ENCODE results near the gene ITGAE.

- TF ChIP-seq, protein P1, sequence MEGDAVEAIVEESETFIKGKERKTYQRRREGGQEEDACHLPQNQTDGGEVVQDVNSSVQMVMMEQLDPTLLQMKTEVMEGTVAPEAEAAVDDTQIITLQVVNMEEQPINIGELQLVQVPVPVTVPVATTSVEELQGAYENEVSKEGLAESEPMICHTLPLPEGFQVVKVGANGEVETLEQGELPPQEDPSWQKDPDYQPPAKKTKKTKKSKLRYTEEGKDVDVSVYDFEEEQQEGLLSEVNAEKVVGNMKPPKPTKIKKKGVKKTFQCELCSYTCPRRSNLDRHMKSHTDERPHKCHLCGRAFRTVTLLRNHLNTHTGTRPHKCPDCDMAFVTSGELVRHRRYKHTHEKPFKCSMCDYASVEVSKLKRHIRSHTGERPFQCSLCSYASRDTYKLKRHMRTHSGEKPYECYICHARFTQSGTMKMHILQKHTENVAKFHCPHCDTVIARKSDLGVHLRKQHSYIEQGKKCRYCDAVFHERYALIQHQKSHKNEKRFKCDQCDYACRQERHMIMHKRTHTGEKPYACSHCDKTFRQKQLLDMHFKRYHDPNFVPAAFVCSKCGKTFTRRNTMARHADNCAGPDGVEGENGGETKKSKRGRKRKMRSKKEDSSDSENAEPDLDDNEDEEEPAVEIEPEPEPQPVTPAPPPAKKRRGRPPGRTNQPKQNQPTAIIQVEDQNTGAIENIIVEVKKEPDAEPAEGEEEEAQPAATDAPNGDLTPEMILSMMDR (IDR thresholded peaks at IDR 0.05) = no peak
- TF ChIP-seq EP300 (IDR thresholded peaks at IDR 0.05) (no peak), BHLHE40 (IDR thresholded peaks at IDR 0.05; ENCODE audit: low read depth, low read length) (no peak), RNF2 (IDR thresholded peaks at IDR 0.05; ENCODE audit: borderline replicate concordance, low read depth) (no peak), KDM5A (IDR thresholded peaks at IDR 0.05) (no peak), POLR2A (IDR thresholded peaks at IDR 0.05; ENCODE audit: low read length) (no peak), MAX (IDR thresholded peaks at IDR 0.05) (no peak), ESRRA (IDR thresholded peaks at IDR 0.05; ENCODE audit: borderline replicate concordance, low read length) (no peak), NPAS2 (CRISPR knock-in tag; IDR thresholded peaks at IDR 0.05; ENCODE audit: borderline replicate concordance) (no peak), PBX3 (IDR thresholded peaks at IDR 0.05) (no peak), NR3C1 (IDR thresholded peaks at IDR 0.05) (no peak)
- TF ChIP-seq, protein P2, sequence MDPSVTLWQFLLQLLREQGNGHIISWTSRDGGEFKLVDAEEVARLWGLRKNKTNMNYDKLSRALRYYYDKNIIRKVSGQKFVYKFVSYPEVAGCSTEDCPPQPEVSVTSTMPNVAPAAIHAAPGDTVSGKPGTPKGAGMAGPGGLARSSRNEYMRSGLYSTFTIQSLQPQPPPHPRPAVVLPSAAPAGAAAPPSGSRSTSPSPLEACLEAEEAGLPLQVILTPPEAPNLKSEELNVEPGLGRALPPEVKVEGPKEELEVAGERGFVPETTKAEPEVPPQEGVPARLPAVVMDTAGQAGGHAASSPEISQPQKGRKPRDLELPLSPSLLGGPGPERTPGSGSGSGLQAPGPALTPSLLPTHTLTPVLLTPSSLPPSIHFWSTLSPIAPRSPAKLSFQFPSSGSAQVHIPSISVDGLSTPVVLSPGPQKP (IDR thresholded peaks at IDR 0.05; ENCODE audit: low read depth, low read length) = no peak
These were observed 107.8 kb downstream of the ITGAE start for GRCh38 chr17:3693141-3693540.

Data from A549 (cell line).